Astrocyte (in vitro differentiated cells and primary cell): ENCODE results near the gene MFGE8. TPM values are rescaled to one million over a fixed set of nuclear protein-coding genes. Genes with fewer than 3 reads are reported as not detected.

Experiments
- DNase-seq: peaks from one replicate; pipeline ENCODE4 v3.0.0-alpha.2; 2010; ENCODE audit warnings: low read depth
- FAIRE-seq: peaks from 2 replicates; lab custom pipeline; 2011; peaks lifted over from hg19 to GRCh38; lab: Jason Lieb, UNC
- H2AFZ ChIP-seq: 2 replicates; pipeline ENCODE4 v1.6.0; 2012; ENCODE audit warnings: low read depth, low read length, inconsistent platforms
- H3K27ac ChIP-seq: 2 replicates; pipeline ENCODE4 v1.5.1; 2011; ENCODE audit warnings: low read depth, low read length, inconsistent platforms
- H3K27me3 ChIP-seq: 2 replicates; pipeline ENCODE4 v1.6.0; 2011; ENCODE audit warnings: low read length, inconsistent platforms; ENCODE audit not compliant: insufficient read depth
- H3K36me3 ChIP-seq: 2 replicates; pipeline ENCODE4 v1.5.1; 2011; ENCODE audit warnings: low read length, inconsistent platforms; ENCODE audit not compliant: insufficient read depth
- H3K4me1 ChIP-seq: 2 replicates; pipeline ENCODE4 v1.5.1; 2011; ENCODE audit warnings: low read length, inconsistent platforms; ENCODE audit not compliant: insufficient read depth
- H3K4me2 ChIP-seq: 2 replicates; pipeline ENCODE4 v1.6.0; 2012; ENCODE audit warnings: low read length, inconsistent platforms
- H3K4me3 ChIP-seq: 2 replicates; pipeline ENCODE4 v1.5.1; 2011; ENCODE audit warnings: low read depth, mild to moderate bottlenecking, low read length, inconsistent platforms; ENCODE audit not compliant: insufficient read depth
- H3K79me2 ChIP-seq: 2 replicates; pipeline ENCODE4 v1.6.0; 2012; ENCODE audit warnings: mild to moderate bottlenecking, low read length, inconsistent platforms; ENCODE audit not compliant: insufficient read depth
- H3K9ac ChIP-seq: 2 replicates; pipeline ENCODE4 v1.6.0; 2012; ENCODE audit warnings: mild to moderate bottlenecking, low read length, inconsistent platforms
- H3K9me3 ChIP-seq: 2 replicates; pipeline ENCODE4 v1.5.1; 2012; ENCODE audit warnings: low read depth, mild to moderate bottlenecking, low read length, inconsistent platforms; ENCODE audit not compliant: insufficient read depth
- H4K20me1 ChIP-seq: 2 replicates; pipeline ENCODE4 v1.6.0; 2012; ENCODE audit warnings: low read length, inconsistent platforms; ENCODE audit not compliant: insufficient read depth
- H3K27ac Mint-ChIP-seq: one replicate; pipeline ENCODE4 v1.8.0; 2021; ENCODE audit warnings: mild to moderate bottlenecking, mixed read lengths; ENCODE audit not compliant: unreplicated experiment
- H3K27me3 Mint-ChIP-seq: one replicate; pipeline ENCODE4 v1.8.0; 2021; ENCODE audit warnings: low read depth, mixed read lengths; ENCODE audit not compliant: unreplicated experiment
- H3K36me3 Mint-ChIP-seq: one replicate; pipeline ENCODE4 v1.8.0; 2021; ENCODE audit warnings: low read depth, mixed read lengths; ENCODE audit not compliant: unreplicated experiment
- H3K4me1 Mint-ChIP-seq: one replicate; pipeline ENCODE4 v1.8.0; 2021; ENCODE audit warnings: low read depth, mixed read lengths; ENCODE audit not compliant: unreplicated experiment
- H3K4me3 Mint-ChIP-seq: one replicate; pipeline ENCODE4 v1.8.0; 2021; ENCODE audit warnings: mild to moderate bottlenecking, moderate library complexity, mixed read lengths; ENCODE audit not compliant: unreplicated experiment
- H3K9me3 Mint-ChIP-seq: one replicate; pipeline ENCODE4 v1.8.0; 2021; ENCODE audit warnings: mild to moderate bottlenecking, mixed read lengths; ENCODE audit not compliant: unreplicated experiment
- CTCF ChIP-seq: IDR thresholded peaks from 2 replicates; pipeline ENCODE4 v1.5.1; 2011; ENCODE audit warnings: low read depth, mild to moderate bottlenecking, inconsistent platforms, low read length, moderate library complexity; ENCODE audit not compliant: insufficient read depth
- EZH2 ChIP-seq: IDR thresholded peaks from 2 replicates; pipeline ENCODE4 v1.6.1; 2012; ENCODE audit warnings: mild to moderate bottlenecking, low read length, inconsistent platforms; ENCODE audit not compliant: insufficient read depth
- total RNA-seq: library from RNA; stranded (reverse); gene quantifications from 2 replicates; pipeline ENCODE4 v1.2.1, GENCODE V29; 2021

Gene MFGE8
- total RNA-seq, 1 donor from 2014 or later = 276 TPM

DNA sequence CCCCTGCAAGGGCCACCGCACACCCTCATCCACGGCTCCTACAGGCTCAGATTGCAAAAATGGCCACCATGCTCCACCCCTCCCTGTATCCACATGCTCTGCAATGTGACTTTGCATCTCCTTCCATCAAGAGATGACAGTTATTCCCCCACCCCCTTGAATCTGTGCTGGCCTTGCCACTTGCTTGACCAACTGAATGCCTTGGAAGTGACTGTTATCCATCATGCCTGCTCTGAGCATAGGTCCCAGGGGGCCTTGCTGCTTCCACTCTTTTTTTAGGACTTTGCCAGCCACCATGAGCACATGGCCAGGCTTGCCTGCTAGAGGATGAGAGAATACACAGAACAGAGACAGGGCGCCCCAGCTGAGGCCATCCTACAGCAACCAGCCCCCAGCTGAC lies 31.4 kb downstream of the MFGE8 start:
- DNase-seq (no peak), FAIRE-seq (no peak)
- Histone ChIP-seq H3K9me3 (no peaks in the 10 kb centered on the region), H2AFZ (no peak overlapping the region), H4K20me1 (no peaks in the 10 kb centered on the region), H3K36me3 (no peaks in the 10 kb centered on the region), H3K9ac (no peak overlapping the region), H3K27ac (no peak overlapping the region), H3K4me3 (no peak overlapping the region), H3K4me1 (peaks cover 14% of the 10 kb centered on the region), H3K79me2 (no peaks in the 10 kb centered on the region), H3K27me3 (no peaks in the 10 kb centered on the region), H3K4me2 (peak overlapping the region; percentile 57)
- peaks cover 3% of the 10 kb centered on the region for H3K4me1 Mint-ChIP-seq
- no peak for TF ChIP-seq CTCF
- TF ChIP-seq EZH2 = no peak
- H3K27ac Mint-ChIP-seq = no peak overlapping the region
- peaks cover 2% of the 10 kb centered on the region for H3K9me3 Mint-ChIP-seq
- H3K4me3 Mint-ChIP-seq = no peak overlapping the region
- H3K27me3 Mint-ChIP-seq = peaks cover 2% of the 10 kb centered on the region
- peaks cover 6% of the 10 kb centered on the region for H3K36me3 Mint-ChIP-seq

DNA sequence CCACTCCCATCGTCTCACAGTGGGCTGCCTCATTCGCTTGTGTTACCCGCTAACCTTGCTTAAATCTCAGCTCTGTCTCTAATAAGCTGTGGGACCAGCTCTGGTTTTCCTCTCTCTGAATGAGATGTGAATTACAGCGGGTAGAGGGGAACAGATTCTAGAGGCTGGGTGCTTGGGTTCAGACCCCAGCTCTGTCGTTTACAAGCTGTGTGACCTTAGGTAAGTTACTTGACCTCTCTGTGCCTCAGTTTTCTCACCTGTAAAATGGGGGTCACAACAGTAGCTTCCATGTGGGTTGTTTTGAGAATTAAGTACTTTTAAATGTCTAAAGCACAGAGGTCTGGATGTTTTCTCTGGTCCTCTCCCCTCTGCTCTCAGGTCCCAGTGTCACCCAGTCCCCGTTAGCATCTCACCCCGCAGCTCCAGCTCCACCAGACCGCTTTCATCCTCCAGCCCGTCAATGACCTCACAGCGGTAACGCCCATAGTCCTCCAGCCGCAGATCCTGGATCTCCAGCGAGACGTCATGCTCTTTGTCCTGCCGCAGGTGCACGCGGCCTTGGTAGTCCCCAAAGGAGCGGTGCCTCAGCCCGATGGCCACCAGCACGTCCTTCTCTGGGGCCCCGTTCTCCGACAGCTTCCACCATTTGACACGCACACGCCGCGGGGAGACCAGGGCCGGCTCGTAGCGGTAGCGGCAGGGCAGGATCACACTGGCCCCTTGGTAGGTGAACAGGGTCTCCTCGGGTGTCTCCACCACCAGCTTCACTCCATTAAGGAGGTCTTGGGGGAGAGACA lies 32.0 kb downstream of the MFGE8 start:
- H3K27me3 ChIP-seq = no peaks in the 10 kb centered on the region
- TF ChIP-seq CTCF (no peak), EZH2 (no peak)
- Mint-ChIP-seq H3K36me3 (peaks cover 8% of the 10 kb centered on the region), H3K9me3 (peaks cover 2% of the 10 kb centered on the region), H3K27me3 (peaks cover 2% of the 10 kb centered on the region), H3K4me3 (no peak overlapping the region), H3K27ac (no peak overlapping the region), H3K4me1 (peaks cover 3% of the 10 kb centered on the region)
- H3K4me3 ChIP-seq = no peak overlapping the region
- H3K27ac ChIP-seq = no peak overlapping the region
- no peaks in the 10 kb centered on the region for H3K36me3 ChIP-seq
- FAIRE-seq (no peak), DNase-seq (no peak)
- no peaks in the 10 kb centered on the region for H3K79me2 ChIP-seq
- H4K20me1 ChIP-seq = no peaks in the 10 kb centered on the region
- H3K9ac ChIP-seq = no peak overlapping the region
- H3K4me1 ChIP-seq = peaks cover 14% of the 10 kb centered on the region
- no peak overlapping the region for H2AFZ ChIP-seq
- H3K9me3 ChIP-seq = no peaks in the 10 kb centered on the region
- no peak overlapping the region for H3K4me2 ChIP-seq

DNA sequence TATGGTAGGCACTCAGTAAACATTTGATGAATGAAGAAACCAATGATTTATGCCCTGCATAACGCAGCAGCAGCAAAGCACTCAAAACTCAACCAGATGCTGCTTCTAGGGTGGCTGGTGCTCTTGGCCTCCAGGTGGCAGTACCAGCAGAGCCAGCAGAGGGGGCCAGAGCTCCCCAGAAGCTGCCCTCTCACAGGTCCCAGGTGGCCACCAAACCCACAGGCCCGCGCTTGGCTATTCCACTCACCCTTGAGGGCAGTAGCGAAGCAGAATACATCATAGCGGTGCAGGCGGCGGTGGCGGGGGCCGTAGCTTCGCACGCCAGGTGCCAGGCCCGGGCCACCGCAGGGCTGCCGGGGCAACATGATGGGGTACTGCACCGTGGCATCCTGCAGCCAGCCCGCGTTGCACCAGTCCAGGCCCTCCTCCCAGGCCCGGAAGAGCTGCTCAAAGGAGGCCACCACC lies 34.4 kb downstream of the MFGE8 start:
- Mint-ChIP-seq H3K4me1 (peaks cover 3% of the 10 kb centered on the region), H3K36me3 (peaks cover 4% of the 10 kb centered on the region), H3K27me3 (peaks cover 8% of the 10 kb centered on the region), H3K27ac (no peak overlapping the region), H3K9me3 (peaks cover 2% of the 10 kb centered on the region), H3K4me3 (no peak overlapping the region)
- Histone ChIP-seq H3K27me3 (no peaks in the 10 kb centered on the region), H3K9ac (no peak overlapping the region), H4K20me1 (no peaks in the 10 kb centered on the region), H3K4me2 (no peak overlapping the region), H3K36me3 (no peaks in the 10 kb centered on the region), H3K4me1 (peaks cover 14% of the 10 kb centered on the region), H3K79me2 (no peaks in the 10 kb centered on the region), H3K27ac (no peak overlapping the region), H2AFZ (no peak overlapping the region), H3K4me3 (no peak overlapping the region), H3K9me3 (no peaks in the 10 kb centered on the region)
- FAIRE-seq = no peak
- TF ChIP-seq EZH2 = no peak
- peak; percentile 53 for TF ChIP-seq CTCF
- DNase-seq = no peak
